Stimulated activated naive CD8-positive, alpha-beta T cell treated with anti-CD3 and anti-CD28 coated beads, Interleukin-15, Interleukin-2, amounts not matched to agents 100 ng/mL and 50 ng/mL, for 24 hours (primary cell): ENCODE data around the gene CPSF2.
A peak's percentile ranks its signal among the peaks of the same experiment; 100 is the strongest.
"Not testable (repeated sequence)": the region's sequence is repeated elsewhere in the genome, so short reads cannot be mapped to it uniquely, and the experiment has no call there.

Experiments
- H3K27ac Mint-ChIP-seq: one replicate; pipeline ENCODE4 v1.8.0; 2021; ENCODE audit warnings: mild to moderate bottlenecking, mixed read lengths
- H3K27me3 Mint-ChIP-seq: one replicate; pipeline ENCODE4 v1.8.0; 2021; ENCODE audit warnings: mixed read lengths
- H3K36me3 Mint-ChIP-seq: one replicate; pipeline ENCODE4 v1.8.0; 2021; ENCODE audit warnings: low read depth, mixed read lengths
- H3K4me1 Mint-ChIP-seq: one replicate; pipeline ENCODE4 v1.8.0; 2021; ENCODE audit warnings: low read depth, mixed read lengths
- H3K4me3 Mint-ChIP-seq: one replicate; pipeline ENCODE4 v1.8.0; 2021; ENCODE audit warnings: mild to moderate bottlenecking, mixed read lengths
- H3K9me3 Mint-ChIP-seq: one replicate; pipeline ENCODE4 v1.8.0; 2021; ENCODE audit warnings: mixed read lengths

The CPSF2 gene

GRCh38 chr14:92122761-92123160 lies 992 bp downstream of the CPSF2 start:
- H3K4me1 Mint-ChIP-seq: peaks cover 55% of the 10 kb centered on the region
- H3K36me3 Mint-ChIP-seq: peaks cover 61% of the 10 kb centered on the region

GRCh38 chr14:92134456-92134855 lies 12.7 kb downstream of the CPSF2 start:
- Mint-ChIP-seq H3K27me3 (no peaks in the 10 kb centered on the region), H3K27ac (no peak overlapping the region), H3K4me1 (peaks cover 17% of the 10 kb centered on the region), H3K9me3 (no peaks in the 10 kb centered on the region), H3K4me3 (no peak overlapping the region), H3K36me3 (peaks cover 67% of the 10 kb centered on the region)

More at GRCh38 chr14:92122761-92123160, 992 bp downstream of the CPSF2 start:
- Mint-ChIP-seq H3K27ac (peak overlapping the region; percentile 100), H3K9me3 (no peaks in the 10 kb centered on the region), H3K27me3 (no peaks in the 10 kb centered on the region), H3K4me3 (peak overlapping the region; percentile 99)

DNA sequence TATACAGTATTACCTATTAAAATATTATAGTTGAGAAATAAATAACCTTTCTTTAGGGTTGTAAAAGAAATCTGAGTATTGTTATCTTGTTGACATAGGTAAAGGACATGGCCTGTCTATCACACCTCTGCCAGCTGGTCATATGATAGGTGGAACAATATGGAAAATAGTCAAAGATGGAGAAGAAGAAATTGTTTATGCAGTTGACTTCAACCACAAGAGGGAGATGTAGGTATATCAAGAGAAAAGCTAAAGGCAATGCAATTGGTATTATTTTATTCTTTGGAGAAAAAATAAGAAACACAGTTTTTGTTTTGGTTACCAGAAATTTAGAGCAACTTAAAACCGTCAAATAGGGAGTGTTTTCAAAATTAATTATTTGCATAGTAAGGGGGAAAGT lies 13.5 kb downstream of the CPSF2 start:
- no peaks in the 10 kb centered on the region for H3K27me3 Mint-ChIP-seq

DNA sequence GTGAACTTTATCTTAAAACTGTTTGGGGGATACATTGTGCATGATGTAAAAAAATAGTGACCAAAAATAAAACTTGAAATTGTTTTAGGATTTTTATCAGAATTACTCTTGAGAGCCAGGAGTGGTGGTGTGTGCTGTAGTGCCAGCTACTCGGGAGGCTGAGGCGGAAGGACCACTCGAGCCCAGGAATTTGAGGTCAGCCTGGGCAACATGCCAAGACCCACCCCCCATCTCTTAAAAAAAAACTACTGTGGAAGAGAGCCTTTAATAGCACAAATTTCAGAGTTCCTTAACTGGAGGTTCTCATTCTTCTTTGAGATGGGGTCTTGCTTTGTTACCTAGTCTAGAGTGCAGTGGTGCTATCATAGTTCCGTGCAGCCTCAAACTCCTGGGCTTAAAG lies 21.5 kb downstream of the CPSF2 start:
- Mint-ChIP-seq H3K27me3 (no peaks in the 10 kb centered on the region), H3K4me3 (no peak overlapping the region), H3K36me3 (peaks cover 64% of the 10 kb centered on the region), H3K27ac (no peak overlapping the region), H3K4me1 (peaks cover 4% of the 10 kb centered on the region), H3K9me3 (no peaks in the 10 kb centered on the region)

More for the DNA sequence above, 13.5 kb downstream of the CPSF2 start:
- Mint-ChIP-seq H3K9me3 (no peaks in the 10 kb centered on the region), H3K4me3 (no peak overlapping the region), H3K27ac (no peak overlapping the region), H3K4me1 (peaks cover 13% of the 10 kb centered on the region), H3K36me3 (peaks cover 61% of the 10 kb centered on the region)

- peaks cover 4% of the 10 kb centered on the region for H3K4me1 Mint-ChIP-seq
- H3K36me3 Mint-ChIP-seq: peaks cover 68% of the 10 kb centered on the region
- H3K4me3 Mint-ChIP-seq: no peak overlapping the region
- H3K27me3 Mint-ChIP-seq: no peaks in the 10 kb centered on the region
- no peaks in the 10 kb centered on the region for H3K9me3 Mint-ChIP-seq
- H3K27ac Mint-ChIP-seq: no peak overlapping the region
Measured at GRCh38 chr14:92143962-92144361, 22.2 kb downstream of the CPSF2 start.

GRCh38 chr14:92144708-92145107 lies 22.9 kb downstream of the CPSF2 start:
- Mint-ChIP-seq H3K27ac (no peak overlapping the region), H3K4me3 (no peak overlapping the region), H3K36me3 (peaks cover 73% of the 10 kb centered on the region), H3K4me1 (peaks cover 4% of the 10 kb centered on the region), H3K27me3 (no peaks in the 10 kb centered on the region), H3K9me3 (no peaks in the 10 kb centered on the region)

GRCh38 chr14:92153581-92153980 lies 31.8 kb downstream of the CPSF2 start:
- H3K4me3 Mint-ChIP-seq: no peak overlapping the region
- no peaks in the 10 kb centered on the region for H3K9me3 Mint-ChIP-seq
- peaks cover 6% of the 10 kb centered on the region for H3K4me1 Mint-ChIP-seq
- no peaks in the 10 kb centered on the region for H3K27me3 Mint-ChIP-seq
- H3K36me3 Mint-ChIP-seq: peaks cover 74% of the 10 kb centered on the region
- H3K27ac Mint-ChIP-seq: no peak overlapping the region

GRCh38 chr14:92154283-92154942 lies 32.6 kb downstream of the CPSF2 start:
- Mint-ChIP-seq H3K27ac (peak overlapping the region; percentile 6), H3K9me3 (no peaks in the 10 kb centered on the region), H3K27me3 (no peaks in the 10 kb centered on the region), H3K4me3 (no peak overlapping the region), H3K36me3 (peaks cover 75% of the 10 kb centered on the region), H3K4me1 (peaks cover 6% of the 10 kb centered on the region)

- Mint-ChIP-seq H3K36me3 (peaks cover 85% of the 10 kb centered on the region), H3K27me3 (no peaks in the 10 kb centered on the region), H3K9me3 (peaks cover 10% of the 10 kb centered on the region), H3K27ac (no peak overlapping the region), H3K4me3 (no peak overlapping the region), H3K4me1 (peaks cover 9% of the 10 kb centered on the region)
Measured at GRCh38 chr14:92160619-92161018, 38.9 kb downstream of the CPSF2 start.

DNA sequence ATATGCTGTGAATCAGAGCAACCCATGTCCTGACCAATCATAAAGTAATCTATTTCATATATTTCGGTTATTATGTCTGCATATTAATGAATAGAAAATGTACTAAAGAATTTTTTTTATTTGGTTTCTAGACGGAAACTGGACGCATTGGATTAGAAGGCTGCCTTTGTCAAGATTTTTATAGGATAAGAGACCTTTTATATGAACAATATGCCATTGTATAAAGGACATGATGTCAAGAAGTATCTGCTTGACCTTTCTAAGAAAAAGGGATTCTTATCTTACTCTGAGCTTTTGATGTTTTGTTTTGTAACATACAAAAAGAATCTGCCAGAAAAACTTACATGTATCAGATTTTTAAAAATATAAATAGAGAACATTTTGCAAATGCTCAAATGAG lies 39.8 kb downstream of the CPSF2 start:
- H3K27ac Mint-ChIP-seq: no peak overlapping the region
- peaks cover 86% of the 10 kb centered on the region for H3K36me3 Mint-ChIP-seq
- no peak overlapping the region for H3K4me3 Mint-ChIP-seq
- peaks cover 9% of the 10 kb centered on the region for H3K4me1 Mint-ChIP-seq
- peaks cover 11% of the 10 kb centered on the region for H3K9me3 Mint-ChIP-seq
- no peaks in the 10 kb centered on the region for H3K27me3 Mint-ChIP-seq

DNA sequence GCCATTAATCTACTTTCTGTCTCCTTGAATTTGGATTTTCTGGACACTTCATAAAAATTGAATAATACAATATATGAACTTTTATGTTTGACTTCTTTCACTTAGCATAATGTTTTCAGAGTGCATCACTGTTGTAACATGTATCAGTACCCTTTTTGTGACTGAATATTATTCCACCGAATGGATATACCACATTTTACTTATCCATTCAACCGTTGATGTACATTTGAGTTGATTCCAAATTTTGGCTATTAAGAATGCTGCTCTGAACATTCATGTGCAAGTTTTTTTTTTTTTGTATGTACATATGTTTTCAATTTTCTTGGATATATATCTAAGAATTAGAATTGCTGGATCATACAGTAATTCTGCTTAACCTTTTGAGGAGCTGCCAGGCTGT lies 43.2 kb downstream of the CPSF2 start:
- Mint-ChIP-seq H3K9me3 (peaks cover 14% of the 10 kb centered on the region), H3K36me3 (peaks cover 80% of the 10 kb centered on the region), H3K27ac (no peak overlapping the region), H3K4me3 (no peak overlapping the region), H3K4me1 (peaks cover 3% of the 10 kb centered on the region), H3K27me3 (no peaks in the 10 kb centered on the region)

DNA sequence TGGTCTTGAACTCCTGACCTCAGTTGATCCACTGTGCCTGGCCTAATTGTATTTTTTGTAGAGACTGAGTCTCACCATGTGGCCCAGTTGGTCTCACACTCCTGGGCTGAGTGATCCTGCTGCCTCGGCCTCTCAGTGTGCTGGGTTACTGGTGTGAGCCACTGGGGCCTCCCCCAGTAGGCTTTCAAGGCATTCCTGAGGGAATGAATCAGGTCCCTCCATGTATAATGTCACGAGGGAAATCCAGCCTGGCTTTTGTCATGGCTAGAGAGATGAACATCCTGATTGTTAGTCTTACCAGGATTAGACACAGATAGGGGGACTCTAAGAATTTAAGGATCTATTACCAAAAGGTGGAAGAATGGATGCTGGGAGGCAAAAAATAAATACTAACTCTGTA lies 51.9 kb downstream of the CPSF2 start:
- H3K27ac Mint-ChIP-seq: no peak overlapping the region
- H3K4me3 Mint-ChIP-seq: no peak overlapping the region
- H3K36me3 Mint-ChIP-seq: peaks cover 13% of the 10 kb centered on the region
- H3K27me3 Mint-ChIP-seq: no peaks in the 10 kb centered on the region
- H3K9me3 Mint-ChIP-seq: no peaks in the 10 kb centered on the region
- H3K4me1 Mint-ChIP-seq: no peaks in the 10 kb centered on the region

DNA sequence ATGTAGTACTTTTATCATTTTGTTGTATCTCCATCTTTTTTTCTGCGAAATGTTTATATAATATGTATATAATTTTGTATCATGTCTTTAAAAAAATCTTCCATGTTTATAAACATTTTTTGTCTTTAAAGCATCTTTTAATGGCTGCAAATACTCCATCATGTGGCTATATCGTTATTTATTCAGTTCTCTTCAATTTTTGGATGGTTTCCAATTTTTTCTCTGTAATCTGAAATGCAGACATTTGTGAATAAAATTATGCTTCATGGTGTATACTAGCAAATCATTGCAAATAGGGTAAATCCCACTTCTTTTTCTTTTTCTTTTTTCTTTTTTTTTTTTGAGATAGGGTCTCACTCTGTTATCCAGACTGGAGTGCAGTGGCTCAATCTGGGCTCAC lies 54.0 kb downstream of the CPSF2 start:
- no peaks in the 10 kb centered on the region for H3K4me1 Mint-ChIP-seq
- peaks cover 6% of the 10 kb centered on the region for H3K36me3 Mint-ChIP-seq
- H3K27ac Mint-ChIP-seq: no peak overlapping the region

DNA sequence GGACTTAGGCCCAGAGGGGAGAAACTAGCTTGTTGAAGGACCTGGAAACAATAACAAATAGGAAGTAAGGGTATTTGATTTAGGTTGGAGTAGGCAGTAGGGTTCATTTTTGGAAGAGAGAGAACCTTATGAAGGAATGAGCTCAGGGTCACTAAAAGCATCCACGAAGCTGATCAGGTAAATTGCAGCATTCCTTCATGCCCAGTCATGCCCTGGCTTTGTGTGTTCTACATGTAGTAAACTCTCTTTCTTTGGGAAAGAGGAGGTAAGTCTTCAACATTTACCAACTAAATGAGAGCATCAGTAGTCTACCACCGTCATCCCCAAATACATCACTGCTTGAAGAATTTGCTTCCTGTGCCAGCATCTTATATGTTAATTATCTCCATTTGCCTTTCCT lies 54.7 kb downstream of the CPSF2 start:
- Mint-ChIP-seq H3K27ac (no peak overlapping the region), H3K4me1 (no peaks in the 10 kb centered on the region), H3K4me3 (no peak overlapping the region), H3K9me3 (no peaks in the 10 kb centered on the region), H3K27me3 (no peaks in the 10 kb centered on the region), H3K36me3 (peaks cover 6% of the 10 kb centered on the region)

More for the DNA sequence above, 54.0 kb downstream of the CPSF2 start:
- Mint-ChIP-seq H3K27me3 (no peaks in the 10 kb centered on the region), H3K9me3 (no peaks in the 10 kb centered on the region), H3K4me3 (no peak overlapping the region)

DNA sequence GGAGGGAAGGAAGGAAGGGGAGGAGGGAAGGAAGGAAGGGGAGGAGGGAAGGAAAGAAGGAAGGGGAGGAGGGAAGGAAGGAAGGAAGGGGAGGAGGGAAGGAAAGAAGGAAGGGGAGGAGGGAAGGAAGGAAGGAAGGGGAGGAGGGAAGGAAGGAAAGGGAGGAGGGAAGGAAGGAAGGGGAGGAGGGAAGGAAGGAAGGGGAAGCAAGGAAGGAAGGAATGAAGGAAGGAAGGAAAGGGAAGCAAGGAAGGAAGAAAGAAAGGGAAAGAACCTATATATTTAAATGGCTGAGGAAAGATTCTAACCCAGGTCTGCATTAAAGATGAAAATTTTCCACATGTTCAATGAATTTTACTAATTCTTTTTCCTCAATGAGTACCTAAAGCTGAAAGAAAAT lies 57.4 kb downstream of the CPSF2 start:
- not testable (repeated sequence) for H3K4me1 Mint-ChIP-seq, H3K27me3 Mint-ChIP-seq, H3K27ac Mint-ChIP-seq, H3K4me3 Mint-ChIP-seq, H3K36me3 Mint-ChIP-seq, H3K9me3 Mint-ChIP-seq

DNA sequence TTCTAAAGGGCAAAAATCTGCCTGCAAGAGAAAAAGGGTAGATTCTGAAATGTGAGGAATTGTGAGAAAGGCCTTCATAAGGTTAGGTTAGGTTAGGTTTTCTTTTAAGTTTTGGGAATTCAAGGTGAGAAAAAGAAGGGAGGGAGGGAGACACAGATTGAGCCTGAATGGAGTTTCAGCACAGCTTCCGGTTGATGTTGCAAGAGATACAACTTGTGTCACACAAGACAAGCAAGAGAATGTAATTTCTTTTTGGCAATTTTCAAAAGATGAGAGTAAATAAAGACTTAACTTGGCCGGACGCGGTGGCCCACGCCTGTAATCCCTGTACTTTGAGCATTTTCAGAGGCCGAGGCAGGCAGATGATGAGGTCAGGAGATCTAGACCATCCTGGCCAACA lies 63.8 kb downstream of the CPSF2 start:
- Mint-ChIP-seq H3K4me1 (no peaks in the 10 kb centered on the region), H3K27me3 (no peaks in the 10 kb centered on the region), H3K4me3 (no peak overlapping the region), H3K36me3 (peaks cover 4% of the 10 kb centered on the region), H3K9me3 (no peaks in the 10 kb centered on the region), H3K27ac (no peak overlapping the region)
